Fibroblast of skin of scalp (primary cell): ENCODE results near the gene SORBS1.
A peak's percentile ranks its signal among the peaks of the same experiment; 100 is the strongest.

Experiments
- DNase-seq: peaks from one replicate; pipeline ENCODE4 v3.0.0-alpha.2; 2013

SORBS1 gene

GRCh38 chr10:95408148-95408960 is 152.8 kb downstream of the SORBS1 start:
- DNase-seq, result no peak

GRCh38 chr10:95407546-95407945 is 153.6 kb downstream of the SORBS1 start:
- DNase-seq, result no peak

GRCh38 chr10:95406651-95407280 is 154.4 kb downstream of the SORBS1 start:
- DNase-seq, result no peak

- DNase-seq, result no peak
Measured at GRCh38 chr10:95405655-95406054, 155.5 kb downstream of the SORBS1 start.

GRCh38 chr10:95404864-95405263 is 156.3 kb downstream of the SORBS1 start:
- no peak for DNase-seq

- no peak for DNase-seq
Measured at GRCh38 chr10:95404462-95404858, 156.7 kb downstream of the SORBS1 start.

GRCh38 chr10:95403700-95404461 is 157.3 kb downstream of the SORBS1 start:
- DNase-seq, result no peak

GRCh38 chr10:95401704-95402469 is 159.3 kb downstream of the SORBS1 start:
- no peak for DNase-seq

- no peak for DNase-seq
Measured at GRCh38 chr10:95400787-95401186, 160.4 kb downstream of the SORBS1 start.

GRCh38 chr10:95399183-95399582 is 162.0 kb downstream of the SORBS1 start:
- DNase-seq, result no peak

GRCh38 chr10:95397747-95398146 is 163.4 kb downstream of the SORBS1 start:
- DNase-seq, result no peak

GRCh38 chr10:95395947-95396449 is 165.2 kb downstream of the SORBS1 start:
- no peak for DNase-seq

GRCh38 chr10:95394161-95394880 is 166.8 kb downstream of the SORBS1 start:
- no peak for DNase-seq

GRCh38 chr10:95392681-95393164 is 168.4 kb downstream of the SORBS1 start:
- no peak for DNase-seq

- DNase-seq, result no peak
Measured at GRCh38 chr10:95392217-95392584, 169.0 kb downstream of the SORBS1 start.

- DNase-seq, result peak; percentile 75
Measured at GRCh38 chr10:95391581-95392216, 169.5 kb downstream of the SORBS1 start.

GRCh38 chr10:95391164-95391563 is 170.0 kb downstream of the SORBS1 start:
- no peak for DNase-seq

- no peak for DNase-seq
Measured at GRCh38 chr10:95389982-95390381, 171.2 kb downstream of the SORBS1 start.

GRCh38 chr10:95389176-95389575 is 172.0 kb downstream of the SORBS1 start:
- no peak for DNase-seq

- peak; percentile 3 for DNase-seq
Measured at GRCh38 chr10:95388539-95388938, 172.6 kb downstream of the SORBS1 start.

GRCh38 chr10:95388109-95388471 is 173.1 kb downstream of the SORBS1 start:
- DNase-seq, result peak; percentile 5
